HEK293T (cell line): Measurements from ENCODE around the gene SNCAIP.

Experiments
- CTBP1 ChIP-seq: fragments of 450-650 bp; IDR thresholded peaks from 2 replicates; pipeline ENCODE4 v1.6.1; 2016; ENCODE audit warnings: borderline replicate concordance
- ELF4 ChIP-seq: fragments of 450-650 bp; IDR thresholded peaks from 2 replicates; pipeline ENCODE4 v1.6.1; 2017; ENCODE audit warnings: antibody characterized with exemption
- FOXA1 ChIP-seq: fragments of 450-650 bp; IDR thresholded peaks from 2 replicates; pipeline ENCODE4 v1.6.1; 2016; ENCODE audit warnings: mild to moderate bottlenecking
- FOXK2 ChIP-seq: fragments of 450-650 bp; IDR thresholded peaks from 2 replicates; pipeline ENCODE4 v1.6.1; 2016; ENCODE audit warnings: mild to moderate bottlenecking
- FOXM1 ChIP-seq: fragments of 450-650 bp; IDR thresholded peaks from 2 replicates; pipeline ENCODE4 v1.6.1; 2017; ENCODE audit warnings: mild to moderate bottlenecking, borderline replicate concordance
- PKNOX1 ChIP-seq: fragments of 450-650 bp; IDR thresholded peaks from 2 replicates; pipeline ENCODE4 v1.6.1; 2016
- SUZ12 ChIP-seq: fragments of 450-650 bp; IDR thresholded peaks from 2 replicates; pipeline ENCODE4 v1.6.1; 2016; ENCODE audit warnings: mild to moderate bottlenecking

GRCh38 chr5:122469384-122469919 lies 157.4 kb downstream of the SNCAIP start:
- no peak for TF ChIP-seq FOXA1
- TF ChIP-seq FOXK2: no peak
- TF ChIP-seq FOXM1: no peak
- no peak for TF ChIP-seq PKNOX1
- no peak for TF ChIP-seq ELF4
- no peak for TF ChIP-seq SUZ12
- no peak for TF ChIP-seq CTBP1
